ENCODE results near the gene SPPL2A.
"Not testable (repeated sequence)": the region's sequence is repeated elsewhere in the genome, so short reads cannot be mapped to it uniquely, and the experiment has no call there.

SPPL2A gene

GRCh38 chr15:50764461-50765194, 878 bp downstream of the SPPL2A start:
- peak; percentile 31 for DNase-seq

- DNase-seq = no peak
These were observed 6.7 kb downstream of the SPPL2A start for GRCh38 chr15:50758712-50759205.

DNA sequence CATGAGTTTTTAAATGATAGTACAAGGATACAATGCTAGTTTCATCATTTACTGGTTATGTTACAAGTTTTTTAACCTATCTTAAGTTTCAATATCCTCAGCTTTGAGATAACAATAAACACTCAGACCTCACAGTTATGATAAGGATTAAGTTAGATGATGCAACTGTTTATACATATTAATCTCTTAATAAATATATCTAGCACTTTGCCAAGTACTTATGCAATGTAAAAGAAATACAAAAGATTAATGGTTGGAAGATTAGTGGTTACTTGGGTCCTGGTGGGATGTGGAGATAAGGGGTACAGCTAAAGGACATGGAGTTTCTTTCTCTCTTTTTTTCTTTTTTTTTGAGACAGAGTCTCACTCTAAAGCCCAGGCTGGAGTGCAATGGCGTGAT, 12.0 kb downstream of the SPPL2A start:
- no peak for DNase-seq

DNA sequence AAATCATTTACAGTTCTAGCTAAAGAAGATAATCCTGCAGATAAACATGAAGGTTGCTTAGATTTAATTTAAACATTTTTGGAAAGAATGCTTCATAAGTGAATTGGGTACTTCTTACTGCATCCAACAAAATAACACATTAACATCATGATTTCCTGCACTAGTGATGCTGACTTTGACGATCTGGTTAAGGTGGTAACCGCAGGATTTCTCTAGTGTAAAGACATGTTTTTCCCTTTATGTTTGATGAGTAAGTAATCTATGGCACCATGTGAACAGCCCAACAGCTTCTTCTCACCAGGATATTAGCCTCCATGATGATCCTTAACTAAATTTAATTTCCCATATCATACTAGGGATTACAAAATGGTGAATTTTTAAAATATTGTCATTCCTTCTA, 14.1 kb downstream of the SPPL2A start:
- no peak for DNase-seq

GRCh38 chr15:50750227-50750705, 15.2 kb downstream of the SPPL2A start:
- no peak for DNase-seq

DNA sequence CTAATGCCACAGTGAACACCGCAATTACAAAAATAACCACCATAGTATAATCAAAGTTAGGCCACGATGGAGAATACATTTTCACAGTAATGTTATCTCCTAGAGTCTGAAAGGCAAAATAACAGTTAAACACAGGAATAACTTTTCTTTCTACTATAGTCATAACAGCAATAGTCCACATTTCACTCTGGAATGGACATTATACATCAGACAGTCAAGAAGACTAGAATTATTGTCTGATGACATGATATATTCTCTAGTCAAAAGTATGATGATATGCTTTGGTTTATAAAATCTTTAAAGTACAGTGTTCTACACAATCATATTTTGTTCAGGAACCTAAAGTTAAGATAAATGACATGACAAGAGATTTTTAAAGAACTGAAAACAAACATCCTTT, 18.0 kb downstream of the SPPL2A start:
- DNase-seq = no peak

GRCh38 chr15:50744601-50745000, 20.9 kb downstream of the SPPL2A start:
- no peak for DNase-seq

- no peak for DNase-seq
These were observed 24.6 kb downstream of the SPPL2A start for GRCh38 chr15:50740955-50741354.

DNA sequence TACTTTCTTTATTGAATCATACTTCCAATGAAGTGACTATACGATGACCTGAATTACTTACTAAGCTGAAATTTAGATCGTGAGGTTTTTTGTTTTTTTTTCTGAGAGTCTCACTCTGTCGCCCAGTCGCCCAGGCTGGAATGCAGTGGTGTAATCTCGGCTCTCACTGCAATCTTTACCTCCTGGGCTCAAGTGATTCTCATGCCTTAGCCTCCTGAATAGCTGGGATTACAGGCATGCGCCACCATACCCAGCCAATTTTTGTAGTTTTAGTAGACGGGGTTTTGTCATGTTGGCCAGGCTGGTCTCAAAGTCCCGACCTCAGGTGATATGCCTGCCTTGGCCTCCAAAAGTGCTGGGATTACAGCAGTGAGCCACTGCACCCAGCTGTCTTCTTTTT, 28.7 kb downstream of the SPPL2A start:
- no peak for DNase-seq

- no peak for DNase-seq
These were observed 30.4 kb downstream of the SPPL2A start for GRCh38 chr15:50735156-50735555.

GRCh38 chr15:50726315-50726714, 39.2 kb downstream of the SPPL2A start:
- no peak for DNase-seq

- DNase-seq = no peak
These were observed 46.8 kb downstream of the SPPL2A start for GRCh38 chr15:50718700-50719125.

DNA sequence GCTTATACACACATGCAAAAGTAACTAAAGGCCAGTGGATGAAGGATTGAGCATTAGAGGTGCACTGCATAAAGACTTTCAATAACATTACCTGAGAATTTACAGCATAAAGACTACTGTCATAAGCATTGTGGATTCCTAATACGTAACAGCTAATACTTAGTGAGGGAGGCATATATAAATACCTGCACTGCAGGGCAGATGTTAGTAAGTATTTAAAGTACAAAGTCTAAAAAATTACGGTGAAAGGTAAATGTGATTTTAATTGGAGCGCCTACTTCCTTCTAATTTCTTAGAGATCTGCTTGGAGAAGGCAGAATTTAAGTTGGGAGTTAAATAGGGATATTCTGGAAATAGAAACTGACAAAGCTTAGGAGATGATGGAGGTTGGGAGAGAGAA, 53.5 kb downstream of the SPPL2A start:
- no peak for DNase-seq

DNA sequence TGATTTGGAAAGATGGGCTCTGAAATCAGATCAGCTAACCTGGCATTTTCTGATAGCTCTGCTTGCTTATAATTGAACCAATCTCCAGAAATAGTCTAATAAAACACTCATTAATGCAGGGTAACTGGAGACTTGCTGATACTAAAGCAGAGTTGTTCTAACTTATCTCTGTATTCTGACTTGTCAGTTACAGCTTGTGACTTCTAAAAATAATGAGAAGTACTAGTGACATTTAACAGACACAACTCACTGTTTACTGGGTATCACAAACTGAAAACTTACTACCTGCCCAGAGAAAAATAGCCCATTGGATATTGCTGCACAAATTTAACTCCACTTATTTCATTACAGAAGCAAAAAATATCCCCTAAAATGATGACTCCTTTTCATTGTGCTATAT, 54.9 kb downstream of the SPPL2A start:
- no peak for DNase-seq

DNA sequence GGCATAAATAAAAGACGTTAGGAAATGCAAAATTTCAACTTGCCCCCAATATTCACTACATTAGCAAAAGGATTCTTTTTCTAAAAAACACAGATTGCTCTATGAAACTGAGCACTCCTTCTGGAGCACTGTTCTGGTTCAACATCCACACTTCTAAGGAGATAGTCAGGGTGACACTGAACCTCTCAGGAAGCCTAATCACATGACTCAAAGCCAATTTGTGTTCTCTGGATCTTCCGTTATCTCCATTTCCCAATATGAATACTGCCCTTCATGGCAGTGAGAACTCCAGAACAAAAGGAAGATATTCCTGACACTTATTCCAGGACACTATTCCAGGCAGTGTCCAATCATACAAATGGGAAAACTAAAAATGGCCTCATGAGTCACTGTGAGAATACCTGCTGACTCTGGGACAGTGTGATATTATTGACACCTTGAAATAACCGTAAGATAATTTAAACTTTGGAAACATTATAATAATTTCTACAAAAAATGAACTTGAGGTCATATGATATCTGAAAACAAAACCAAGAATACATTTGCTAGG, 57.6 kb downstream of the SPPL2A start:
- no peak for DNase-seq

DNA sequence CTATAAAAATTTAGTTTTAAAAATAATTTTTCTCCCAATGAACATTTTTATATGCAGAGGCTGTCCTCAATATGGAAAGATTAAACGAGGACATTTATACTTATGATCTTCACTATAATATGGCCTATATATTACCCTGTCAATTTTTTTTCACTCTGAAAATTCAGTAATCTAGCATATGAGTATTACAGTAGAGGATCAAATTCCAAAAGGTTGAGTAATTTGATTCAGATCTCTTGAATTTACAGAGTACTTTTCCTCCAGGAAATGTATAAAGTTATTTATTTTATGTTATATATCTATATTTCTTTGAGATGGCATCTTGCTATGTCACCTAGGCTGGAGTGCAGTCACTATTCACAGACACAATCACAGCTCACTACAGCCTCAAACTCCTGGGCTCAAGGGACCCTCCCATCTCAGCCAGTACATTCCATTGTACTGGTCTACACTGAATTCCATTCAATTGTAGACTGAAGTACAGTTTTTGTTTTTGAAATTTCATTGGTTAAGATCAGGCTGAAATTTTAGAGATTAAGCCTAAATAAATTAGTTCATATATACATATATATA, 62.7 kb downstream of the SPPL2A start:
- no peak for DNase-seq

GRCh38 chr15:50698101-50698500, 67.4 kb downstream of the SPPL2A start:
- DNase-seq = no peak

GRCh38 chr15:50697109-50697797, 68.3 kb downstream of the SPPL2A start:
- DNase-seq = no peak

GRCh38 chr15:50694634-50695165, 70.8 kb downstream of the SPPL2A start:
- DNase-seq = not testable (repeated sequence)

GRCh38 chr15:50687302-50687902, 78.1 kb downstream of the SPPL2A start:
- no peak for DNase-seq

DNA sequence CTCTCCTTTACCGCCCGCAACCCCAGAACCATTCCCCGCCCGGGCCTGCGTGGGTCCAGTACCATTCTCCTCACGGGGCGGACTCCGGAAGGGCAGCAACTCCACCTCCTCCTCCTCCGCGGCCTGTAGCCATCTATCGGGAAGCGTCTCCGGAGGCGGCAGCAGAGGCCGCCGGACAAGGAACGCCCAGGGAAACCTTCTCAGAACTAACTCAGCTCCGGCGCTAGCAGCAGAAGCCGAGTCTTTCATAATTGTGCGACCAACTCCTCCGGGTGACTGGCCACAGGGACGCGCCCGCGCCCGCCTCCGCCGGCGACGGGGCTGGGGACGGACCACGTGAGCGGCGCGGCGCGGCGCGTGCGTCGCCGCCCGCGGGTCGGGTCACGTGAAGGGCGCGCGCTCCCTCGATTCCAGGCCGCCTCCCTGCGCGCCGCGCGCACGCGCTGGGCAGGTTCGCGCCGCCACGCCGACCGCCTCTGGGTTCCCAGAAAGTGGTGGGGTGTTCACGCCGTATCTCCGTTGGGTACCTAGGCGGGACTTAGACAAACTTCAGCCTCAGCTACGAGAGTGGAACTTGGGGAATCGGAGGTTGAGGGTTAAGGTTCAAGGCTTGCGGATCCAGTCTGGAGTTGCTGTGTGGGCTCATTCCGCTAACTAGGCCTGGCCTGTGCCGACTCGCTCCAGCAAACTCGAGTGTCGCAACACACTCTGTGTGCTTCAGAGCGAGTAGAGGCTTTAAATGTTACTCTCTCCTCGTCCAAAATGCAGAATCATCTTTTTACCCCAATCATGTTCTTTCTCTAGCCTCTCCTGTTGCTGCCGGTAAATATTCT, 78.8 kb downstream of the SPPL2A start, which contains the start of gene TRPM7:
Gene TRPM7 (minus strand): TSS at position 329 of the 833 bp plus-strand sequence. CDS start 264 bp downstream, at position 65.
- peak; percentile 84 for DNase-seq

DNA sequence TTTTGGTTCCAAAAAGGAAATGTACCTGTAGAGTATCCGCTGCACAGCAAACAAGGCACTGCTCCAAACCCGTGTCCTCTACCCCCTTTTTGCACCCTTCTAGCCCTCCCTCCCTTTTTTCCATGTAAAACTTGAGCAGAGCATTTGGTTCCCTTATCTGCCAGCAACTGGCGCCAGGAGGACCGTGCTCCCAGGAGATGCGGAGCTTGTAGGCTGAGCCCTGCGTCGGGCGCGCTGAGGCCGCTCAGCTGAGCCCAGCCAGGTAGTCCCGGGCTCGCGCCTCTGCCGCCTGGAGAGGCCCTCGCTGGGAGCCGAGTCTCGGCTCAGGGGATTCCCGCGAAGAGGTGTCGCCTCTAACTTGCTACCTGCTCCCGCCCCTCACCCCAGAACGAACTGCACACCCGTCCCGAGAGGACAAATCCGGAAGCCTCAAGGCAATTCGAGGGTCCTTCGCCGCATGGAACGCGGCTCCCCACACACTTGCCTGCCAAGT, 79.5 kb downstream of the SPPL2A start:
- DNase-seq = peak; percentile 76
